Measurements from ENCODE around the gene DAB2IP.

The DAB2IP gene

DNA sequence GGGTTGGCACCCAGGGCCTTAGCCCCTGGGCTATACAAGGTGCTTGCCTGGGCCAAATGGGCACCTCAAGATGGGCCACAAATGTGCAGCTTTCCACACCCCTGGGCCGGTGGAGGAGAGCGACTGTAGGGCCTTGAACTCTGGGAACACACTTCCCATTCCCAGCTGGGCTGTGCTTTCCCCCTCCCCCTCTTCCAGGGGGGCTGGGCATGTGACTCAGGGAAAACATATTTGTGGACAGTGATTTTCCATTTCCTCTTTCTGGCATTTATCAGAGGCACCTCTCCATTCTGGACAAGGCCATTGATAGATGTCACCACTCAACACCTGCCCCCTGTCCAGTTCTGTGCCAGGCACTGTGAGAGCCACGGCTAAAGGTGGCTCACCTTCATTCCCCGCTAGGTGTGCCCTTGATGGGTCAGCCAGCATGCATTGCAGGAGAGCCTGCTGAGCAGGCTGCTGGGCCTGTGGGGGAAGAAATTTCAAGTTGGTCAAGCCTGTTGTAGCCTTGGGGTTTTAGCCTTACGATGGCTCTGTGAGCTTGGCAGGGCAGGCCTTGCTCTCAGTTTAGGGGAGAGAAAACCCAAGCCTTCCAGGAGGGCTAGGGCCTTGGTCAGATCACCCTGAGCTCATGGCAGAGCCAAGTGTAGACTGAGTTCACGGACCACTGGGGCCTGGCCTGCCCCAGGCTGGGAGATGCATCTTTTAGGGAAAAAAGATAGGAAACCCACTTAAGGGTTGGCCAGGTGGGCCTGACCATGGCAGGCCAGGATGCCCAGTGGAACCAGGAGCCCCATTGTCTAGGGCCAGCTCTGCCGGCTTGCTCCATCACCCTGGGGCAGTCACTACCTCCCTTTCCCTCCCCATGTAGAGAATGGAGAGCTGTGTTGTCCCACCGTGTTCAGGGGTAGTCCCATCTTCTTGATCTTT, 113.9 kb downstream of the DAB2IP start:
- peaks cover 15% of the 10 kb centered on the region for H3K4me1 ChIP-seq (ENCODE audit: insufficient read depth, low read length)
- no peak overlapping the region for H3K4me3 ChIP-seq (ENCODE audit: low read depth in 1 of 2, low read length in 2 of 2)
- H3K27ac ChIP-seq (ENCODE audit: low read depth, low read length) = peak overlapping the region; percentile 56
- no peaks in the 10 kb centered on the region for H3K9me3 ChIP-seq (ENCODE audit: low read length)
- H3K36me3 ChIP-seq (ENCODE audit: insufficient read depth, low read length) = peaks cover 90% of the 10 kb centered on the region
- no peak overlapping the region for H3K9ac ChIP-seq (ENCODE audit: low read length)
- H3K27me3 ChIP-seq (ENCODE audit: control insufficient read depth in 1 of 2, insufficient read depth in 2 of 2, low read length in 2 of 2) = no peaks in the 10 kb centered on the region

DNA sequence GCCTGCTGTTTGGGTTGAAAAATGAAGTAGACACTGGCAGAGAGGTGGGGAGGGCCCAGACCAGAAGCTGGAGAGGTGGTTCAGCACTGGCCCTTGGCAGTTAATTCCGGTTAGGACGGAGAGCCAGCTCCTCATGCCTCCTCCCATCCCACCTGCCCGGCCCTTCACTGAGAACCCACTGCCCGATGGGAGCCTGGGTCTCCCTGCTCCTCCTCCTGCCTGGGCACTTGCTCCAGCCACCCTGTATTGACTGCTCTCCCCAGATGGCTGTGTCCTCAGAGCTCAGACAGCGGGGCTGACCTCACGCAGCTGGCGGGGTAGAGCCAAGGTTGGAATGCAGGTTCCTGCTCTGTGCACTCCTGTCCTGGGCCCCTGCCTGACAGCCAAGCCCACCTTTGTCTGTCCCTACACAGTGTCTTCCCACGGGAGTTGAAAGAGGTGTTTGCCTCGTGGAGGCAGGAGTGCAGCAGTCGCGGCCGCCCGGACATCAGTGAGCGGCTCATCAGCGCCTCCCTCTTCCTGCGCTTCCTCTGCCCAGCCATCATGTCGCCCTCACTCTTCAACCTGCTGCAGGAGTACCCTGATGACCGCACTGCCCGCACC, 114.7 kb downstream of the DAB2IP start:
- Histone ChIP-seq H3K9me3 (ENCODE audit: low read length) (no peaks in the 10 kb centered on the region), H3K27ac (ENCODE audit: low read depth, low read length) (no peak overlapping the region), H3K9ac (ENCODE audit: low read length) (no peak overlapping the region), H3K4me3 (ENCODE audit: low read depth in 1 of 2, low read length in 2 of 2) (no peak overlapping the region), H3K27me3 (ENCODE audit: control insufficient read depth in 1 of 2, insufficient read depth in 2 of 2, low read length in 2 of 2) (no peaks in the 10 kb centered on the region), H3K36me3 (ENCODE audit: insufficient read depth, low read length) (peaks cover 89% of the 10 kb centered on the region), H3K4me1 (ENCODE audit: insufficient read depth, low read length) (peaks cover 18% of the 10 kb centered on the region)

DNA sequence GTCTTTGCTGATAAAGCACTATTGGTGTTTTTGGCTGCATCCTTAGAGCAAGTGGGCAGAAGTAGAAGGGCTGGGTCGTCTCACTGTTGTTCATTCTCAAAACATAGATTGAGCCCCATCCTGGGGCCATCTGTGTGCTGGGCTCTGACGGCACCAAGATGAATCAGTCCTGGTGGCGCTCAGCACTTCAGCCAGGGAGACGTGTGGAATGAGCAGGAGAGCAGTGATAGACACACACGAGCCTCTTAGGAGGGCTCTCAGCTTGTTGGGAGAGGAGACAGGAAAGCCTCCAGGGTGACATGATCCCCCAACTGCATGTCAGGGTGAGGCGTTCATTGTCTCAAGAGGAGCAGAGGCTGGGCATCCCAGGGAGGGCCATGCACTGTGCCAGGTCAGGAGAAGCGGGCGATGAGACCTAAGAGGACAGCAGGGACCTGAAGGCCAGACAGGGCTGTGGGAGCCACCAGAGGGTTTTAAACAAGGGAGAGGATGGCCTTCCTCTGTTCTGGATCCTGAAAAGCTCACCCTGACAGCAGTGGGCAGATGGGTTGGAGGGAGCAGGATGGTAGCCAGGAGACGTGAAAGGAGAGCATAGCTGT, 115.8 kb downstream of the DAB2IP start:
- Histone ChIP-seq H3K27ac (ENCODE audit: low read depth, low read length) (no peak overlapping the region), H3K9me3 (ENCODE audit: low read length) (no peaks in the 10 kb centered on the region), H3K27me3 (ENCODE audit: control insufficient read depth in 1 of 2, insufficient read depth in 2 of 2, low read length in 2 of 2) (no peaks in the 10 kb centered on the region), H3K4me3 (ENCODE audit: low read depth in 1 of 2, low read length in 2 of 2) (no peak overlapping the region), H3K9ac (ENCODE audit: low read length) (no peak overlapping the region), H3K36me3 (ENCODE audit: insufficient read depth, low read length) (peaks cover 88% of the 10 kb centered on the region), H3K4me1 (ENCODE audit: insufficient read depth, low read length) (peaks cover 25% of the 10 kb centered on the region)

DNA sequence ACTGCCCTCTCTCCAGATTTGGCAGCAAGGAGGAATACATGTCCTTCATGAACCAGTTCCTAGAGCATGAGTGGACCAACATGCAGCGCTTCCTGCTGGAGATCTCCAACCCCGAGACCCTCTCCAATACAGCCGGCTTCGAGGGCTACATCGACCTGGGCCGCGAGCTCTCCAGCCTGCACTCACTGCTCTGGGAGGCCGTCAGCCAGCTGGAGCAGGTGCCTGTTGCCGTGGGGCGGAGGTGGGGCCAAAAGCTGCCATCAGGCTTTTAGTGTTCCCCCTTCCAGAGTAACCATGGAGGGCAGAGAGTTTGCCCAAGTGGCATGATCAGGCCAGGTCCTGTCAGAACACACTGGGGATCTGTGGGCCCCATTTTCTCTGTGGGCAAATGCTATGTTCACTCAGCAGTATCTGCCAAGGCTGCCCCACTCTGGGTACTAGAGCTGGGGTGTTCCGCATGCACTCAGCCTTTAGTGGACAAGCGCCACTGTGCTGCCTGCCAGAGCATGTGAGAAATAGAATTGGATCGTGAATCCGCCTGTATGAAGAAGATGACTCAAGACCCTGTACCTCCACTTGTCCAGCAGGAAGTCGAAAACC, 117.1 kb downstream of the DAB2IP start:
- Histone ChIP-seq H3K27ac (ENCODE audit: low read depth, low read length) (no peak overlapping the region), H3K36me3 (ENCODE audit: insufficient read depth, low read length) (peaks cover 86% of the 10 kb centered on the region), H3K4me1 (ENCODE audit: insufficient read depth, low read length) (peaks cover 25% of the 10 kb centered on the region)

DNA sequence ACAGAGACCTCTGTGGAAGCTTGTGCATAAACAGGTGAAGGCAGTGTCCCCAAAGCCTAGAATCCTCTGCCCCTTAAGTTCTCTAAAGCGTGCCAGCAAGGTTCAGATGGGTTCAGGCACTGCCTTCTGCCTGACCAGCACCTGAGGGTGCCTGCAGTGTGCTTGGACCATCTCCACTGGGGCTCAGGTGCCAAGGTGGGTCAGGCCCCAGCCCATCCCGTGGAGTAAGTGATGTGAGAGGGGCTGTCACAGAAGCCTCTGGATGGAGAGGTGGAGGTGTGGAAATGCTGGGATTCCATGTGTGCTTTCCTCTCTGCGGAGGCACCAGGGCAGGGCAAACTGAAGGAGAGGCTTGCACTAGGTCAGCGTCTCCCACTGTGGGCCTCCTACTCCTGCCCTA, 118.5 kb downstream of the DAB2IP start:
- no peak overlapping the region for H3K27ac ChIP-seq (ENCODE audit: low read depth, low read length)
- no peaks in the 10 kb centered on the region for H3K9me3 ChIP-seq (ENCODE audit: low read length)
- H3K4me3 ChIP-seq (ENCODE audit: low read depth in 1 of 2, low read length in 2 of 2) = no peak overlapping the region
- peaks cover 86% of the 10 kb centered on the region for H3K36me3 ChIP-seq (ENCODE audit: insufficient read depth, low read length)
- no peak overlapping the region for H3K9ac ChIP-seq (ENCODE audit: low read length)
- H3K27me3 ChIP-seq (ENCODE audit: control insufficient read depth in 1 of 2, insufficient read depth in 2 of 2, low read length in 2 of 2) = no peaks in the 10 kb centered on the region
- peaks cover 15% of the 10 kb centered on the region for H3K4me1 ChIP-seq (ENCODE audit: insufficient read depth, low read length)

More for the DNA sequence above, 117.1 kb downstream of the DAB2IP start:
- H3K4me3 ChIP-seq (ENCODE audit: low read depth in 1 of 2, low read length in 2 of 2) = no peak overlapping the region
- no peaks in the 10 kb centered on the region for H3K9me3 ChIP-seq (ENCODE audit: low read length)
- H3K9ac ChIP-seq (ENCODE audit: low read length) = no peak overlapping the region
- no peaks in the 10 kb centered on the region for H3K27me3 ChIP-seq (ENCODE audit: control insufficient read depth in 1 of 2, insufficient read depth in 2 of 2, low read length in 2 of 2)

DNA sequence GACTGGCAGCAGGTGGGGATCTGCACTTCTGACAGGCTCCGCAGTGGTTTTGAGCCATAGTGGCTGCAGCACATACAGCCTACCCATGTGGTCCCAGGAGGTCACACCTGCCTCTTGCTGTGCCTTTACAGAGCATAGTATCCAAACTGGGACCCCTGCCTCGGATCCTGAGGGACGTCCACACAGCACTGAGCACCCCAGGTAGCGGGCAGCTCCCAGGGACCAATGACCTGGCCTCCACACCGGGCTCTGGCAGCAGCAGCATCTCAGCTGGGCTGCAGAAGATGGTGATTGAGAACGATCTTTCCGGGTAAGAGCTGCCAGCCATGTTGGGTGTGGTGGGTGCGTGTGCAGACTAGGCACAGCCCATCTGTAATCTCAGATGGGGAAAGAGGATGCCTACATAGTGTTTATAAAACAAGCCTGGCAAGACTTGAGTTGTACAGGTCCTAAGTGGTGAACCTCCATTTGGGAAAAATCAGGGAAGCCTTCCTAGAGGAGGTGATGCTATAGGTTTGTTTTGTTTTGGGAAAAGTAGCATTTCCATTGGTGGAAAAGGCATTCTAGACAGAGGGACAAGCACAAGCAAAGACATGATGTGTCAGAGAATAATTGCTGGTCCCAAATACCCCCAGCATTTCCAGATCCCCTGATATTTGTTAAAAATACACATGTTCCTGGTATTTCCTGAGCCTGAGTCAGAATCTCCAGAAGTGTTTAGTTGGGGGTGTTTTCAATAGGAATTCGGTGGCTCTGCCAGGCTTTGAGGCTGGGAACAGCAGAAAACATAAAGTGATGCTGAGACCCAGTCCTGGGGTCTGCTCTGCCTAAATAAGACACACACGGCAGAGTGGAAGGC, 119.2 kb downstream of the DAB2IP start:
- no peaks in the 10 kb centered on the region for H3K27me3 ChIP-seq (ENCODE audit: control insufficient read depth in 1 of 2, insufficient read depth in 2 of 2, low read length in 2 of 2)
- peaks cover 9% of the 10 kb centered on the region for H3K4me1 ChIP-seq (ENCODE audit: insufficient read depth, low read length)
- H3K36me3 ChIP-seq (ENCODE audit: insufficient read depth, low read length) = peaks cover 92% of the 10 kb centered on the region
- H3K9me3 ChIP-seq (ENCODE audit: low read length) = no peaks in the 10 kb centered on the region
- peak overlapping the region; percentile 3 for H3K27ac ChIP-seq (ENCODE audit: low read depth, low read length)
- H3K9ac ChIP-seq (ENCODE audit: low read length) = no peak overlapping the region
- H3K4me3 ChIP-seq (ENCODE audit: low read depth in 1 of 2, low read length in 2 of 2) = no peak overlapping the region

DNA sequence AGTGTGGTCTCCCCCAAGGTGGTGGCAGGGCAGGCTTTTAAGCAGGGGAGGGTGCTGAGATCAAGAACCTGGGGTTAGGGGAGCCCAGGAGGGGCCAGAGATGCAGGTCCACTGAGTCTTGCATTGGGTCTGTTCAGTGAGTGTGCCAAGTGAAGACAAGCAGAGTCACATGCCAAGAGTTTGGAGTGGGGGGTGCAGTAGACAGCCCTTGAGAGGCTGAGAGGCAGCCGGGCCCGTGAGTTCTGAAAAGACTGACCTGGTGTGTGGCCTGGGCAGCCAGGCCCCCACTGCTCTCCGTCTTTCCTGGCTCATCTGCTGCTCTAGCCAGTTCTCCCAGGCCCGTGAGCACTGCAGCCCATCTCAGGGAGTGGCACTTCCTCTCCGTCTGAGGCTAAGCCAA, 120.0 kb downstream of the DAB2IP start:
- no peak overlapping the region for H3K9ac ChIP-seq (ENCODE audit: low read length)
- peaks cover 92% of the 10 kb centered on the region for H3K36me3 ChIP-seq (ENCODE audit: insufficient read depth, low read length)

DNA sequence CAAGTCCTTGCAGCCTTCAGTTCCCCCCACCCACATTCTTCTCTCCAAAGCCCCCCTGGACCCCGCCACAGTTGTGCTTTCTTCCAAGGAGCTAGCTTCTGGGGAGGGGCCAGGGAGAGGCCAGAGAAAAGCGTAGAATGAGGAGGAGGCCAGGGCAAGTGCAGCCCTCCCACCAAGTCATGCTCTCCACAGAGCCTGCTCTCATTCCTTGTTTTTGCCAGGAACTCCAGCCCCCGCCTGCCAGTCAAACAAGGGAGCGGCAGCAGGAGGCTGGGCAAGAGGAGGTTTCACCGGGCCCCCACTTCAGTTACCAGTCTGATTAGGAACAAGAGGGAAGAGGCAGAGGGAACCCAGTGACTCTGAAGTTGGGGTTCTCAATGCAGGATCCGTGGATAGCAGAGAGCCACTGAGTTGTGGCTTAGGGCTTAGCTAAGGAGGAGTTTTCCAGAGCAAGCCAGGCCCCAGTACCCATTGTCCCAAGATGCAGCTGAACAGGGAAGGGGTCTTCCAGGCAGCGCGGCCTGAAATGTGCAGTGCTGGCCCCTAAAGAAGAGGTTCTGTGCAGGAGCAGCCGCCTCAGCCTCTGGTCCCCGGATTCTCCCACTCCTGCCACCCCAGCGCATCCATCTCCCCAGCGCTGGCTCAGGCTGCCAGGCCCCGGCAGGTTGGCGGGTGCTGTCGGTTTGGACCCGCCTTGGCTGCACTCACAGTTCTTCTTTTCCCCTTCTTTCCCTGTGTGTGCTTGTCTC, 120.6 kb downstream of the DAB2IP start:
- peaks cover 9% of the 10 kb centered on the region for H3K4me1 ChIP-seq (ENCODE audit: insufficient read depth, low read length)
- no peaks in the 10 kb centered on the region for H3K9me3 ChIP-seq (ENCODE audit: low read length)
- H3K27ac ChIP-seq (ENCODE audit: low read depth, low read length) = no peak overlapping the region
- H3K27me3 ChIP-seq (ENCODE audit: control insufficient read depth in 1 of 2, insufficient read depth in 2 of 2, low read length in 2 of 2) = no peaks in the 10 kb centered on the region
- H3K36me3 ChIP-seq (ENCODE audit: insufficient read depth, low read length) = peaks cover 92% of the 10 kb centered on the region
- H3K9ac ChIP-seq (ENCODE audit: low read length) = no peak overlapping the region
- H3K4me3 ChIP-seq (ENCODE audit: low read depth in 1 of 2, low read length in 2 of 2) = no peak overlapping the region

More for the DNA sequence above, 120.0 kb downstream of the DAB2IP start:
- Histone ChIP-seq H3K27me3 (ENCODE audit: control insufficient read depth in 1 of 2, insufficient read depth in 2 of 2, low read length in 2 of 2) (no peaks in the 10 kb centered on the region), H3K4me3 (ENCODE audit: low read depth in 1 of 2, low read length in 2 of 2) (no peak overlapping the region), H3K27ac (ENCODE audit: low read depth, low read length) (no peak overlapping the region), H3K4me1 (ENCODE audit: insufficient read depth, low read length) (peaks cover 9% of the 10 kb centered on the region), H3K9me3 (ENCODE audit: low read length) (no peaks in the 10 kb centered on the region)

DNA sequence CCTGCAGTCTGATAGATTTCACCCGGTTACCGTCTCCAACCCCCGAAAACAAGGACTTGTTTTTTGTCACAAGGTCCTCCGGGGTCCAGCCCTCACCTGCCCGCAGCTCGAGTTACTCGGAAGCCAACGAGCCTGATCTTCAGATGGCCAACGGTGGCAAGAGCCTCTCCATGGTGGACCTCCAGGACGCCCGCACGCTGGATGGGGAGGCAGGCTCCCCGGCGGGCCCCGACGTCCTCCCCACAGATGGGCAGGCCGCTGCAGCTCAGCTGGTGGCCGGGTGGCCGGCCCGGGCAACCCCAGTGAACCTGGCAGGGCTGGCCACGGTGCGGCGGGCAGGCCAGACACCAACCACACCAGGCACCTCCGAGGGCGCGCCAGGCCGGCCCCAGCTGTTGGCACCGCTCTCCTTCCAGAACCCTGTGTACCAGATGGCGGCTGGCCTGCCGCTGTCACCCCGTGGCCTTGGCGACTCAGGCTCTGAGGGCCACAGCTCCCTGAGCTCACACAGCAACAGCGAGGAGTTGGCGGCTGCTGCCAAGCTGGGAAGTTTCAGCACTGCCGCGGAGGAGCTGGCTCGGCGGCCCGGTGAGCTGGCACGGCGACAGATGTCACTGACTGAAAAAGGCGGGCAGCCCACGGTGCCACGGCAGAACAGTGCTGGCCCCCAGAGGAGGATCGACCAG, 121.3 kb downstream of the DAB2IP start:
- Histone ChIP-seq H3K4me1 (ENCODE audit: insufficient read depth, low read length) (peaks cover 9% of the 10 kb centered on the region), H3K27me3 (ENCODE audit: control insufficient read depth in 1 of 2, insufficient read depth in 2 of 2, low read length in 2 of 2) (no peaks in the 10 kb centered on the region), H3K9ac (ENCODE audit: low read length) (no peak overlapping the region), H3K9me3 (ENCODE audit: low read length) (no peaks in the 10 kb centered on the region), H3K36me3 (ENCODE audit: insufficient read depth, low read length) (peaks cover 92% of the 10 kb centered on the region), H3K27ac (ENCODE audit: low read depth, low read length) (no peak overlapping the region), H3K4me3 (ENCODE audit: low read depth in 1 of 2, low read length in 2 of 2) (no peak overlapping the region)

Measured in muscle layer of colon (tissue), 2 donors.